COLO668 (cell line): Measurements from ENCODE around the gene HBM.
A peak's percentile ranks its signal among the peaks of the same experiment; 100 is the strongest.
"Not testable (repeated sequence)": the region's sequence is repeated elsewhere in the genome, so short reads cannot be mapped to it uniquely, and the experiment has no call there.

Source experiments
- DNase-seq: peaks from one replicate; lab custom pipeline; 2025; ENCODE audit not compliant: unreplicated experiment; lab: John Stamatoyannopoulos, UW

The HBM gene

DNA sequence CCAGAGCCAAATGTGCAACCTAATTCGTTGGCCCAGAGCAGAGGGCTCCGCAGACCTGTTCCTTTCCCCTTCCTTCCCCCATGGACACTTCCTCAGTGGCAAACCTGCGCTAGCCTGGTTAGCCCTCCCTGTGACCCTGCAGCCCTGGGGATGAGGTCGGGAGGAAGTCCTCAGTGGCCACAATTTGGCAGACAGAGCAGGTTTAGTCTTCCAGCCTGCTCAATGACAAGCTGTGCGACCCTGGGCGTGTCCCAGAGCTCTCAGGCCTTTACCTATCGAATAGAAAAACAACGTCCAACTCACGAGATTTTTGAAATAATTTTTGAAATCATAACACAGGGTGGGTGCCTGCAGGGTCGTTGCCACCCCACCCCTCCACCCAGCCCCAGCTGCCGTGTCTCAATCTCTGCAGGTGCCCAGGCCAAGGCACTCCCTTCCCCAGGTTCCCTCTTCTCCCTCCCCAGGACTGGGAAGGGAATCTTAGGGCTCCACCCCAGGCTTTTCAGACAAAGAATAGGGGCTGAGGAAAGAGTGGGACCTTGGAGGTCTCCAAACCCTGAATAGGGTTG lies 1.4 kb downstream of the HBM start:
- no peak for DNase-seq

DNA sequence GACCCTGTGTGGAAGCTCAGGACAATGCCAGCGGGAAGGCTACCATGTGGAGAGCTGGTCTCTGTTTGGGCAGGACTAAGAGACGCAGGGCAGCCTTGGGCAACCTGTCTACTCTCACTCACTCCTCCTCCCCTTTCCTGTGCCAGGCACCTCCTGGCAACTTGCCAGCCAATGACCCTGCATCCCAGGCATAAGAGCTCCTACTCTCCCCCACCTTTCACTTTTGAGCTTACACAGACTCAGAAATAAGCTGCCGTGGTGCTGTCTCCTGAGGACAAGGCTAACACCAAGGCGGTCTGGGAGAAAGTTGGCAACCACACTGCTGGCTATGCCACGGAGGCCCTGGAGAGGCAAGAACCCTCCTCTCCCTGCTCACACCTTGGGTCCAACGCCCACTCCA lies 2.6 kb downstream of the HBM start:
- DNase-seq = peak; percentile 60

- DNase-seq = peak; percentile 31
Observed at GRCh38 chr16:169014-169413, 3.2 kb downstream of the HBM start.

DNA sequence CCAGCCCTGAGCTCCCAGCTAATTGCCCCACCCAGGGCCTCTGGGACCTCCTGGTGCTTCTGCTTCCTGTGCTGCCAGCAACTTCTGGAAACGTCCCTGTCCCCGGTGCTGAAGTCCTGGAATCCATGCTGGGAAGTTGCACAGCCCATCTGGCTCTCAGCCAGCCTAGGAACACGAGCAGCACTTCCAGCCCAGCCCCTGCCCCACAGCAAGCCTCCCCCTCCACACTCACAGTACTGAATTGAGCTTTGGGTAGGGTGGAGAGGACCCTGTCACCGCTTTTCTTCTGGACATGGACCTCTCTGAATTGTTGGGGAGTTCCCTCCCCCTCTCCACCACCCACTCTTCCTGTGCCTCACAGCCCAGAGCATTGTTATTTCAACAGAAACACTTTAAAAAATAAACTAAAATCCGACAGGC lies 4.3 kb downstream of the HBM start:
- not testable (repeated sequence) for DNase-seq

DNA sequence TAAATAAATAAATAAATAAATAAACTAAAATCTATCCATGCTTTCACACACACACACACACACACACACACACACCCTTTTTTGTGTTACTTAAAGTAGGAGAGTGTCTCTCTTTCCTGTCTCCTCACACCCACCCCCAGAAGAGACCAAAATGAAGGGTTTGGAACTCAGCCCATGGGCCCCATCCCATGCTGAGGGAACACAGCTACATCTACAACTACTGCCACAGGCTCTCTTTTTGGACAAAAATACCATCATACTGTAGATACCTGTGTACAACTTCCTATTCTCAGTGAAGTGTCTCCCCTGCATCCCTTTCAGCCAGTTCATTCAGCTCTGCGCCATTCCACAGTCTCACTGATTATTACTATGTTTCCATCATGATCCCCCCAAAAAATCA lies 5.0 kb downstream of the HBM start:
- no peak for DNase-seq

GRCh38 chr16:172374-172941 lies 6.7 kb downstream of the HBM start, which contains the start of gene HBA2:
HBA2 (plus strand) TSS chr16:172876; CDS start chr16:172913, 37 bp downstream.
- DNase-seq = not testable (repeated sequence)

DNA sequence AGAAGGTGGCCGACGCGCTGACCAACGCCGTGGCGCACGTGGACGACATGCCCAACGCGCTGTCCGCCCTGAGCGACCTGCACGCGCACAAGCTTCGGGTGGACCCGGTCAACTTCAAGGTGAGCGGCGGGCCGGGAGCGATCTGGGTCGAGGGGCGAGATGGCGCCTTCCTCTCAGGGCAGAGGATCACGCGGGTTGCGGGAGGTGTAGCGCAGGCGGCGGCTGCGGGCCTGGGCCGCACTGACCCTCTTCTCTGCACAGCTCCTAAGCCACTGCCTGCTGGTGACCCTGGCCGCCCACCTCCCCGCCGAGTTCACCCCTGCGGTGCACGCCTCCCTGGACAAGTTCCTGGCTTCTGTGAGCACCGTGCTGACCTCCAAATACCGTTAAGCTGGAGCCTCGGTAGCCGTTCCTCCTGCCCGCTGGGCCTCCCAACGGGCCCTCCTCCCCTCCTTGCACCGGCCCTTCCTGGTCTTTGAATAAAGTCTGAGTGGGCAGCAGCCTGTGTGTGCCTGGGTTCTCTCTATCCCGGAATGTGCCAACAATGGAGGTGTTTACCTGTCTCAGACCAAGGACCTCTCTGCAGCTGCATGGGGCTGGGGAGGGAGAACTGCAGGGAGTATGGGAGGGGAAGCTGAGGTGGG lies 7.6 kb downstream of the HBM start:
- DNase-seq = not testable (repeated sequence)

GRCh38 chr16:173928-174769 lies 8.4 kb downstream of the HBM start:
- DNase-seq = not testable (repeated sequence)

DNA sequence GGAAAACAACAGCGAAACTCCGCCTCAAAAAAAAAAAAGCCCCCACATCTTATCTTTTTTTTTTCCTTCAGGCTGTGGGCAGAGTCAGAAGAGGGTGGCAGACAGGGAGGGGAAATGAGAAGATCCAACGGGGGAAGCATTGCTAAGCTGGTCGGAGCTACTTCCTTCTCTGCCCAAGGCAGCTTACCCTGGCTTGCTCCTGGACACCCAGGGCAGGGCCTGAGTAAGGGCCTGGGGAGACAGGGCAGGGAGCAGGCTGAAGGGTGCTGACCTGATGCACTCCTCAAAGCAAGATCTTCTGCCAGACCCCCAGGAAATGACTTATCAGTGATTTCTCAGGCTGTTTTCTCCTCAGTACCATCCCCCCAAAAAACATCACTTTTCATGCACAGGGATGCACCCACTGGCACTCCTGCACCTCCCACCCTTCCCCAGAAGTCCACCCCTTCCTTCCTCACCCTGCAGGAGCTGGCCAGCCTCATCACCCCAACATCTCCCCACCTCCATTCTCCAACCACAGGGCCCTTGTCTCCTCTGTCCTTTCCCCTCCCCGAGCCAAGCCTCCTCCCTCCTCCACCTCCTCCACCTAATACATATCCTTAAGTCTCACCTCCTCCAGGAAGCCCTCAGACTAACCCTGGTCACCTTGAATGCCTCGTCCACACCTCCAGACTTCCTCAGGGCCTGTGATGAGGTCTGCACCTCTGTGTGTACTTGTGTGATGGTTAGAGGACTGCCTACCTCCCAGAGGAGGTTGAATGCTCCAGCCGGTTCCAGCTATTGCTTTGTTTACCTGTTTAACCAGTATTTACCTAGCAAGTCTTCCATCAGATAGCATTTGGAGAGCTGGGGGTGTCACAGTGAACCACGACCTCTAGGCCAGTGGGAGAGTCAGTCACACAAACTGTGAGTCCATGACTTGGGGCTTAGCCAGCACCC lies 9.5 kb downstream of the HBM start:
- no peak for DNase-seq

- not testable (repeated sequence) for DNase-seq
Observed at GRCh38 chr16:176006-176405, 10.2 kb downstream of the HBM start.

DNA sequence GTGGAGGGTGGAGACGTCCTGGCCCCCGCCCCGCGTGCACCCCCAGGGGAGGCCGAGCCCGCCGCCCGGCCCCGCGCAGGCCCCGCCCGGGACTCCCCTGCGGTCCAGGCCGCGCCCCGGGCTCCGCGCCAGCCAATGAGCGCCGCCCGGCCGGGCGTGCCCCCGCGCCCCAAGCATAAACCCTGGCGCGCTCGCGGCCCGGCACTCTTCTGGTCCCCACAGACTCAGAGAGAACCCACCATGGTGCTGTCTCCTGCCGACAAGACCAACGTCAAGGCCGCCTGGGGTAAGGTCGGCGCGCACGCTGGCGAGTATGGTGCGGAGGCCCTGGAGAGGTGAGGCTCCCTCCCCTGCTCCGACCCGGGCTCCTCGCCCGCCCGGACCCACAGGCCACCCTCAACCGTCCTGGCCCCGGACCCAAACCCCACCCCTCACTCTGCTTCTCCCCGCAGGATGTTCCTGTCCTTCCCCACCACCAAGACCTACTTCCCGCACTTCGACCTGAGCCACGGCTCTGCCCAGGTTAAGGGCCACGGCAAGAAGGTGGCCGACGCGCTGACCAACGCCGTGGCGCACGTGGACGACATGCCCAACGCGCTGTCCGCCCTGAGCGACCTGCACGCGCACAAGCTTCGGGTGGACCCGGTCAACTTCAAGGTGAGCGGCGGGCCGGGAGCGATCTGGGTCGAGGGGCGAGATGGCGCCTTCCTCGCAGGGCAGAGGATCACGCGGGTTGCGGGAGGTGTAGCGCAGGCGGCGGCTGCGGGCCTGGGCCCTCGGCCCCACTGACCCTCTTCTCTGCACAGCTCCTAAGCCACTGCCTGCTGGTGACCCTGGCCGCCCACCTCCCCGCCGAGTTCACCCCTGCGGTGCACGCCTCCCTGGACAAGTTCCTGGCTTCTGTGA lies 11.0 kb downstream of the HBM start, which contains the start of gene HBA1:
TSS of gene HBA1 (plus strand) at position 204 of the 906 bp plus-strand sequence. CDS start at position 241, 37 bp downstream.
- not testable (repeated sequence) for DNase-seq

- DNase-seq = no peak
Observed at GRCh38 chr16:177394-177822, 11.6 kb downstream of the HBM start.

DNA sequence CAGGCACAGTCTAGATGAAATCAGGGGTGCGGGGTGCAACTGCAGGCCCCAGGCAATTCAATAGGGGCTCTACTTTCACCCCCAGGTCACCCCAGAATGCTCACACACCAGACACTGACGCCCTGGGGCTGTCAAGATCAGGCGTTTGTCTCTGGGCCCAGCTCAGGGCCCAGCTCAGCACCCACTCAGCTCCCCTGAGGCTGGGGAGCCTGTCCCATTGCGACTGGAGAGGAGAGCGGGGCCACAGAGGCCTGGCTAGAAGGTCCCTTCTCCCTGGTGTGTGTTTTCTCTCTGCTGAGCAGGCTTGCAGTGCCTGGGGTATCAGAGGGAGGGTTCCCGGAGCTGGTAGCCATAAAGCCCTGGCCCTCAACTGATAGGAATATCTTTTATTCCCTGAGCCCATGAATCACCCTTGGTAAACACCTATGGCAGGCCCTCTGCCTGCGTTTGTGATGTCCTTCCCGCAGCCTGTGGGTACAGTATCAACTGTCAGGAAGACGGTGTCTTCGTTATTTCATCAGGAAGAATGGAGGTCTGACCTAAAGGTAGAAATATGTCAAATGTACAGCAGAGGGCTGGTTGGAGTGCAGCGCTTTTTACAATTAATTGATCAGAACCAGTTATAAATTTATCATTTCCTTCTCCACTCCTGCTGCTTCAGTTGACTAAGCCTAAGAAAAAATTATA lies 12.3 kb downstream of the HBM start:
- DNase-seq = peak; percentile 59

- no peak for DNase-seq
Observed at GRCh38 chr16:178668-179015, 12.9 kb downstream of the HBM start.

GRCh38 chr16:179211-180092 lies 13.7 kb downstream of the HBM start:
- DNase-seq = no peak

- DNase-seq = peak; percentile 23
Observed at GRCh38 chr16:180101-180675, 14.4 kb downstream of the HBM start, which contains the start of gene HBQ1. HBQ1 (plus strand) TSS chr16:180459; CDS start chr16:180487, 28 bp downstream.
